ENCODE data around the gene PRRT4. TPM values are rescaled to one million over a fixed set of nuclear protein-coding genes. Genes with fewer than 3 reads are reported as not detected.
A peak's percentile ranks its signal among the peaks of the same experiment; 100 is the strongest.

PRRT4 gene
- total RNA-seq, 1 experiment from 2014 or later: not detected

DNA sequence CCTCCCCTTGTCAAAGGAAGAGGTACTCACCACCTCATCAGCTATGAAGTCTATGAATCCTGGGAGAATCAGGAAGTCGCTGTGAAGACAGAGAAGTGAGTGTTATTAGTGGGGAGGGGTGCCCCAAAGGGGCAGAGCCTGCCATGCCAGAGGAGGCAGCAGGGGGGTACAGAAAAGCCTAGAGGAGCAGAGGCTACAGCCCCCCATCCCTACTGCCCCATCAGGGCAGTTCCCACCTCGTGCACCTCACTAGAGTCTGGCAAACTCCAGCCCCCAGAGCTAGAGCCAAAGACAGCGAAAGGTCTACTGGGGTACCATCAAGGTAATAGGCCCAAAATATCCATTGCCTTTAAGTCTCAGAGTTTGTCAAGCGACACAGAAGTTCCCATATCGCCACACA is 42.2 kb upstream of the PRRT4 start:
- H3K36me3 ChIP-seq: peaks cover 17% of the 10 kb centered on the region
- no peak overlapping the region for H3K4me3 ChIP-seq
- H3K27me3 ChIP-seq (replicated peaks): no peaks in the 10 kb centered on the region
- DNase-seq (ENCODE audit: low read depth in 1 of 2, low spot score in 2 of 2): no peak
- H3K27ac ChIP-seq: no peak overlapping the region
- H3K9me3 ChIP-seq (replicated peaks): no peaks in the 10 kb centered on the region
- H3K4me1 ChIP-seq (replicated peaks): peaks cover 14% of the 10 kb centered on the region

DNA sequence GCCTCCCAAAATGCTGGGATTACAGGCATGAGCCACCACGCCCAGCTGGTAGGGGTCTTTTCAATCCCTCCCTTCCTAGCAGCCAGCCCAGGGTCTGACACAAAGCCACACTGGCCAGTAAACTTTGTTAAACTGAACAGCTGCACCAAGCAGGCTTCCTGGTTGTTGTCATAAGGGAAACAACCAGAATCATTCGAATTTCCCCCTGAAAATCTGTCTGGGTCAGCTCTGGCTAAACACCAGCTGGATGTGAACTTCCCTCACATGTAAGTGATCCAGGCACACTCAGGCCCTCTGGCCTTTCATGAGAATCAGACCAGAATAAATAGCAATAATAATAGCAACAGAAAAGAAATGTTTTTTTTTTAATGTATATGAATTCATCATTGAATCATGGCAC is 40.9 kb upstream of the PRRT4 start:
- no peak overlapping the region for H3K27ac ChIP-seq
- peaks cover 14% of the 10 kb centered on the region for H3K4me1 ChIP-seq (replicated peaks)
- H3K4me3 ChIP-seq: no peak overlapping the region
- no peaks in the 10 kb centered on the region for H3K9me3 ChIP-seq (replicated peaks)
- peaks cover 27% of the 10 kb centered on the region for H3K36me3 ChIP-seq
- no peaks in the 10 kb centered on the region for H3K27me3 ChIP-seq (replicated peaks)
- DNase-seq (ENCODE audit: low read depth in 1 of 2, low spot score in 2 of 2): no peak

DNA sequence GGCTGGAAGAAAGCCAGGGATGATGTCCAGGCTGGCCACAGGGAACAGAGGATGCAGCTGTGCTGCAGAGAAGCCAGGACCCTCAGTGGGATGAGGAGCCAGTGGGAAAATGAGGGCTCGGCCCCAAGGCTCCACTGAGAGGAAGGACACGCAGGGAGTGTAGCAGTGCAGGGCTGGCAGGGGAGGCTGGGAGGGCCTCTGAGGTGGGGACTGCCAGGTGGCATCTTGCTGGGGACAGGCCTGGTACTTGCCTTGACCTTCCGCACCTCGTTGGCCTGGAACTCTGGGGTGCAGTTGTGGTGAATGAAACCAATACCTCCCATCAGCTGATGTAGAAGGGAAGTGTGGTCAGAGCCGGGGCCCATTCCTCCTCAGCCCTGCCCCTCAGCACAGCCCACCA is 39.1 kb upstream of the PRRT4 start:
- peaks cover 41% of the 10 kb centered on the region for H3K36me3 ChIP-seq
- no peak overlapping the region for H3K27ac ChIP-seq
- DNase-seq (ENCODE audit: low read depth in 1 of 2, low spot score in 2 of 2): no peak
- H3K4me3 ChIP-seq: no peak overlapping the region
- no peaks in the 10 kb centered on the region for H3K27me3 ChIP-seq (replicated peaks)
- H3K4me1 ChIP-seq (replicated peaks): peaks cover 13% of the 10 kb centered on the region
- no peaks in the 10 kb centered on the region for H3K9me3 ChIP-seq (replicated peaks)

DNA sequence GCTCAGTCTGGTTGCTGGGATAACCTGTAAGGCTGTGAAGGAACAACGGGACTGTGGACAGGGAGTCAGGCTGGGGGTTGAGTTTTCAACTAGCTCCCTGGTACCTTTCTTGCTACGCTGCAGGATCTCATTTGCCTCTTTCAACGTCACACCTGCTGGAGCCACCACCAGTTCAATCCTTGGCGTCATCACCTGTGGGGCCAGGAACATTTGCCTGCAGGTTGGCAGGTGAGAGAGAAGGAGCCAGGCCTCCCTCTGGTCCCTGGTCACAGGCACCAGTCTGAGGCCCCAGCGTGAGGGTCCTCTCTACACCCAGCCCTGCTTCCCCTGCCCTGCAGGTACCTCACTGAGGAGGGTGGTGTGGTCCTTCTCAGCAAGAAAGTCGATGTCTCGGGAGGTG is 38.5 kb upstream of the PRRT4 start:
- Histone ChIP-seq H3K4me1 (replicated peaks) (peaks cover 8% of the 10 kb centered on the region), H3K27ac (no peak overlapping the region), H3K4me3 (no peak overlapping the region), H3K9me3 (replicated peaks) (no peaks in the 10 kb centered on the region), H3K36me3 (peaks cover 42% of the 10 kb centered on the region), H3K27me3 (replicated peaks) (no peaks in the 10 kb centered on the region)
- DNase-seq (ENCODE audit: low read depth in 1 of 2, low spot score in 2 of 2): no peak

DNA sequence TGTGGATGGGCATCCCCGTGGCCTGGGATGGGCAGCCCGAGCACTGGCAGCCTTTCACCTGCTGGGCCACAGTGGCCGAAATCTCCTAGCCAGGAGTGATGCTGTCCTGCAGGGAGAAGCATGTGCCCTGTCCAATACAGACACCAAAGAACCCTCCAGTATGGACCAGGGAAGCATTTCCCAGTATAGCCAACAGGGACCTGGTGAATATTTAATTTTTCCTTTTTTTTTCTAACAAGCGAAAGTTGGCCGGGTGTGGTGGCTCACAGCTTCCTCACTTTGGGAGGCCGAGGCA is 37.3 kb upstream of the PRRT4 start:
- Histone ChIP-seq H3K9me3 (replicated peaks) (no peaks in the 10 kb centered on the region), H3K27me3 (replicated peaks) (no peaks in the 10 kb centered on the region), H3K4me1 (replicated peaks) (no peaks in the 10 kb centered on the region), H3K27ac (no peak overlapping the region), H3K4me3 (no peak overlapping the region), H3K36me3 (peaks cover 52% of the 10 kb centered on the region)
- DNase-seq (ENCODE audit: low read depth in 1 of 2, low spot score in 2 of 2): no peak

DNA sequence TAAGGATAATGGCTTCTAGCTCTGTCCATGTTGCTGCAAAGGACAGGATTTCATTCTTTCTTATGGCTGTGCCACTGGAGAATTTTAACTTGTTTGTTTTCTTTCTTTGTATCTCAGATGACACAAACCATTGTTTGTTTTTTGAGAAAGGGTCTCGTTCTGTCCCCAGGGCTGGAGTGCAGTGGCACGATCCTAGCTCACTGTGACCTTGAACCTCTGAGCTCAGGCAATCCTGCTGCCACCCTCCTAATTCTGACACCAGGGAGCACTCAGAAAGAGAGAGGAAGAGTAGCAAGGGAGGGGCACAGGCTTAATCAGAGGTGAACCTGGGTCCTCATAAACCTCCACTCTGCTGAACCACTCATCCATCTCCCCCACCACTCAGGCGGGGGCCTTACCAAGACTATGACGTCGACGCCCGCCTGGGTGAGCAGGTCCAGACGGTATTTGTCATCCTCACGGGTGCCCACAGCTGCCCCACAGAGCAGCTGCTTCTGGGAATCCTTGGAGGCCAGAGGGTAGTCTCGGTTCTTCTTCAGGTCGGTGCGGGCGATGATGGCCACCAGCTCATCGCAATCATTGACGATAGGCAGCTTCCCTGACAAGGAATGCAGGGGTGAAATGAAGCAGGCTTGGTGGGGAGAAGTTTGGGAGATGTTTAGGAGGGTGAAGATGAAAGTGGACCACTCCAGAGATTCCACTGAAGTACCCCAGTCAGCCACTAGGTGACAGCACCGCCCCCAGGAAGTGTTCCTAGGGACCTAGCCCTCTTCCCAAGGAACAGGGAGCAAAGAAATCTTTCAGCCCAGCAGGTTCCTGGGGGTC is 36.7 kb upstream of the PRRT4 start:
- Histone ChIP-seq H3K27ac (no peak overlapping the region), H3K9me3 (replicated peaks) (no peaks in the 10 kb centered on the region), H3K36me3 (peaks cover 54% of the 10 kb centered on the region), H3K4me3 (no peak overlapping the region), H3K27me3 (replicated peaks) (no peaks in the 10 kb centered on the region), H3K4me1 (replicated peaks) (no peaks in the 10 kb centered on the region)
- peak; percentile 42 to 68 for DNase-seq (ENCODE audit: low read depth in 1 of 2, low spot score in 2 of 2)

DNA sequence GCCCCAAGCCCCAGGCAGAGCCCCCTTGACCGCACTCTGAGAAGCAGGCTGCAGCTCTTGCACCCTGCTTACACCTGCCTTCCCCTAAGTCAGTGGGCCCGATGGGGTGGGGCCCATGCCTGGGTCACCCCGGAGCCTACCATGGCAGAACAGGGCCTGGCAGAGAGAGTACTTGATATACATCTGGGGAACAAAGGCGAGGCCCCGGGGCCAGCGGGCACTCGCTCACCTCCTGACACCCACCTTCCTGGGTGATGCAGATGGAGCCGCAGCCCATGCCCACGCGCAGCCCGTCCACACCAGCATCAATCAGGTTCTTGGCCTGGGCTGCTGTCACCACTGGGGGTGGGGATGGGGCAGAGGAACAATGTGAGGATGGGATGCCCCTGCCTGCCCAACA is 34.9 kb upstream of the PRRT4 start:
- Histone ChIP-seq H3K4me3 (no peak overlapping the region), H3K4me1 (replicated peaks) (no peaks in the 10 kb centered on the region), H3K27ac (no peak overlapping the region), H3K9me3 (replicated peaks) (no peaks in the 10 kb centered on the region), H3K27me3 (replicated peaks) (no peaks in the 10 kb centered on the region), H3K36me3 (peaks cover 51% of the 10 kb centered on the region)
- no peak for DNase-seq (ENCODE audit: low read depth in 1 of 2, low spot score in 2 of 2)

DNA sequence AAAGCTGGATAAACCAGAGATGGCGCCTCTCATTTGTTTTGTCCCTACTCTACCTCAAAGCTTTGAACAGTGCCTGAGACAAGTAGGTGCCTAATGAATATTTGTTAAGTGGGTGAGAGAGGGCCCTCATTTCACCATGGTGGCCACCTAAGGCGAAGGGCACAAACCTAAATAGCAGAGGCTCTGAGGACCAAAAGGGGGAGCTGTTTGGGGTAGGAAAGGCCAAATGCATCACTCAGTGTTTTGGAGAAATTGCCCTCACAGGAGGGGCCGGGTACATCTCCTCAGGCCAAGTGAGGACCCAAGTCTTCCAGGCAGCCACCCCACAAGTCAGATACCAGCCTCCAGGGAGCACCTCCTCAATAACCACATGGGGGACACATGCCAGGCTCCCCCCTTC is 34.3 kb upstream of the PRRT4 start:
- Histone ChIP-seq H3K27ac (no peak overlapping the region), H3K27me3 (replicated peaks) (no peaks in the 10 kb centered on the region), H3K4me1 (replicated peaks) (no peaks in the 10 kb centered on the region), H3K36me3 (peaks cover 49% of the 10 kb centered on the region), H3K9me3 (replicated peaks) (no peaks in the 10 kb centered on the region), H3K4me3 (no peak overlapping the region)
- no peak for DNase-seq (ENCODE audit: low read depth in 1 of 2, low spot score in 2 of 2)

DNA sequence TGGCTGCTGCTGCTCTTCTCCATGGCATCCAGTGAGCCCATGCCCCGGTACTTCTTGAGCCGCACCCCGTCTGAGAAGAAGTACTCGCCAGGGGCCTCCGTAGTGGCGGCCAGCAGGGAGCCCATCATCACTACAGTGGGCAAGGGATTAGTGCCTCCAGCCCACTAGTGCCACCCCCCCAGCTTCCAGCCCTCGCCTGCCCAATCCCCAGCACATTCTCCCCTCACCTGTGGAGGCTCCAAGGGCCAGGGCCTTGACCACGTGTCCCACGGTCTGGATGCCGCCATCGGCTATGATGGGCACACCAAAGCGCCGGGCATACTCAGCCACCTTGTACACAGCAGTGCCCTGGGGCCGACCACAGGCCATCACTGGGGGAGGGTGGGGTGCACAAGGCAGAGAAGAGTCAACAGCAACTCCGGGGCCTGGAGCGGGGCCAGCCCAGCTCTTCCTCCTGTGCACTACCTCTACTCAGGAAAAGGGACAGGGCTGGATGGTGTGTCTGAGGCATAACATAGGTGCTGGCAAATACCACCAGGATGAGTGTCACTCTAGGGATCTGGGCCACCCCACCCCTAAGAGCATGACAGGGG is 33.5 kb upstream of the PRRT4 start:
- Histone ChIP-seq H3K4me3 (no peak overlapping the region), H3K27me3 (replicated peaks) (no peaks in the 10 kb centered on the region), H3K36me3 (peaks cover 41% of the 10 kb centered on the region), H3K4me1 (replicated peaks) (no peaks in the 10 kb centered on the region), H3K27ac (no peak overlapping the region), H3K9me3 (replicated peaks) (no peaks in the 10 kb centered on the region)
- no peak for DNase-seq (ENCODE audit: low read depth in 1 of 2, low spot score in 2 of 2)

DNA sequence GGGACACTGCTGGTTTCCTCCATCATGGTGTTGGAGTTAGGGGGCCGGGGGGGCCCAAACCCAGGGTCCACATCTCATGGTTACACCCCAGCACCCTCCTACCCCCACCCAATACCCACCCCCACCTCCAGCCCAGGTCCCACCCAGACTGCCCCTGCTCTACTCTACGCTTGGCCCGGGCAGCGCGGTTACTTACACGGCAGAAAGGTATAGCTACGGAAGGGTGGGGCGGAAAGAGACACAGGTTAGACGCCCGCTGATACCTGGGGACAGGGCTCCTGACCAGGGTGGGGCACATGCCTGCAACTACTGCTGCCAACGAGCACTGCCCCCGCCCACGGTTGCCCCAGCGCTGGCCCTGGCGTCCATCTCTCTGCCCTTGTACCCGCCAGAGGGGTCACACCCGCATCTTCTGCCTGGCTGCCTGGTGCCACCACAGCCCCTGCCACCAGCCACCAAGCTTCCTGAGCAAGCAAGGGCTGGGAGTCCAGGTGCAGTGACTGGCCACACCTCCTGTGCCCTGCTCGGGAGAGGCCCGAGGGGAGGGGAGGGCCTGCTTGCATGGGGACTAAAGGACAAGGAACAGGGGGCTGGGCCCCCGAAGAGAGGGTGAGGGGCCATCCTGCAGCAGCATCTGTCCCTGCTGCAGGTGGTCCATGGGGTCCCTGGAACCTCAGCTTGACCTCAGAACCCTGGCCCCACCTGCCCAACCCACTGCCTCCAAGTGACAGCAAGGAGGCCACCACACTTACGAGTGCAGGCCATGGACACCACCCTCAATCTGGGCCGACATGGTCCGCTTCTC is 32.2 kb upstream of the PRRT4 start:
- DNase-seq (ENCODE audit: low read depth in 1 of 2, low spot score in 2 of 2): no peak
- Histone ChIP-seq H3K9me3 (replicated peaks) (no peaks in the 10 kb centered on the region), H3K4me3 (no peak overlapping the region), H3K27me3 (replicated peaks) (no peaks in the 10 kb centered on the region), H3K36me3 (peaks cover 40% of the 10 kb centered on the region), H3K27ac (no peak overlapping the region), H3K4me1 (replicated peaks) (no peaks in the 10 kb centered on the region)

DNA sequence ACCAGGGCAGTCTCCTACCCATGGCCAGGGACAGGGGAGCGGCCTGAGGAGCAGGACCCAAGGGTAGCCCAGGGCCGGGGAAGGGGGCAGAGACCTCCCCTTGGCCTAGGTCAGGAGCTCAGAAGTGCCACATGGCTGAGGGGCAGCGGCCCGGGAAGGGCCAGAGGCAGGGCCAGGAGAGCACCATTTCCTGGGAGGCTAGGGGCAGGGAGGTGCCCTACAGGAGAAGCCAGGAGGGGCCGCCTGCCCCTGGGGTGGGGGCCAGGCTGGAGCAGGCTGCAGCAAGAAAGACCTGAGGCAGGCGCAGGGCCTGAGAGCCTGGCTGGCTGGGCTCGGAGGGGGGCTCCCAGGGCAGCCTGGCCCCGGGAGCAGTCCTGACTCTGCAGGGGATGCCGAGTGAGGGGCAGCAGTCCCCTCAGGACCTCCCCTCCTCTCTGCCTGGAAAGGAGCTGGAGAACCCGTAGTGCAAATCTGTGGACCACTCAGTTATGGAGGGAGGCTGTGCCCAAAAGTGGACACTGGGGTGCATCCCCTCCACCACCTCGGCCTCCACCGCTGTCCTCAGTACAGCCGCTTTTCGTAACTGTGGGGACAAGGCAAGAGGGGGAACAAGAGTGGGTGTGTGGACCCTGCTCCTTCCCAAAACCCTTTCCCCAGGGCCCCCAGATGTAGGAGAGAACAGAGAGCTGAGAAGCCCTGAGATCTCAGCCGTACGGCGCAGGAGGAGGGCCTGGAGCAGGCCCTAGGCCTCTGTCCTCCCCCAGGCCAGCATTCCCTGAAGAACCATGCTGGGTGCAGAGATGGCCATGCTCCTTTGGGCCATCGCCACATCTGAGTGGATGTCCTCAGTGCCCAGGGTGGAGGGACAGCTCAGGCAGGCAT is 31.2 kb upstream of the PRRT4 start:
- H3K9me3 ChIP-seq (replicated peaks): no peaks in the 10 kb centered on the region
- no peak overlapping the region for H3K4me3 ChIP-seq
- no peak overlapping the region for H3K27ac ChIP-seq
- no peak for DNase-seq (ENCODE audit: low read depth in 1 of 2, low spot score in 2 of 2)
- H3K4me1 ChIP-seq (replicated peaks): no peaks in the 10 kb centered on the region
- no peaks in the 10 kb centered on the region for H3K27me3 ChIP-seq (replicated peaks)
- H3K36me3 ChIP-seq: peaks cover 33% of the 10 kb centered on the region

DNA sequence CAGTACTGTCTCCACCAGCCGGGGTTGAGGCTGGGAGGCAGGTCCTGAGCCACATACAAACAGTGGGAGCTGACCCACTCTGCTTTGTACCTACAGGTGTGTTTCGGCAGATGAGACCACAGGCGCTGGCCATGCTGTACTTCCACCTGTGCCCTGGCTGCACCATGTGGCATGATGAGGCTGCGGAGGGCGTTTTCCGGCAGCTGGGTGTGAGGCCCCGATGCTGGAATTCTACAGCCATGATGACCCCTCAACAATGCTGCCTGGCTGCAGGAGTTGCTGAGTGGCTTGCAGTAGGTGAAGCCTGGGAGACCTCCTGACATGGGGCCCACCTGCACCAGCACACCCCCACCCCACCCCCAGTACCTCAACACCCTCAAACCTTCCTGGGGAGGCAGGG is 30.3 kb upstream of the PRRT4 start:
- Histone ChIP-seq H3K4me1 (replicated peaks) (peaks cover under 1% of the 10 kb centered on the region; the same call in 1 of the 2 replicates), H3K27ac (no peak overlapping the region)
- DNase-seq (ENCODE audit: low read depth in 1 of 2, low spot score in 2 of 2): no peak

DNA sequence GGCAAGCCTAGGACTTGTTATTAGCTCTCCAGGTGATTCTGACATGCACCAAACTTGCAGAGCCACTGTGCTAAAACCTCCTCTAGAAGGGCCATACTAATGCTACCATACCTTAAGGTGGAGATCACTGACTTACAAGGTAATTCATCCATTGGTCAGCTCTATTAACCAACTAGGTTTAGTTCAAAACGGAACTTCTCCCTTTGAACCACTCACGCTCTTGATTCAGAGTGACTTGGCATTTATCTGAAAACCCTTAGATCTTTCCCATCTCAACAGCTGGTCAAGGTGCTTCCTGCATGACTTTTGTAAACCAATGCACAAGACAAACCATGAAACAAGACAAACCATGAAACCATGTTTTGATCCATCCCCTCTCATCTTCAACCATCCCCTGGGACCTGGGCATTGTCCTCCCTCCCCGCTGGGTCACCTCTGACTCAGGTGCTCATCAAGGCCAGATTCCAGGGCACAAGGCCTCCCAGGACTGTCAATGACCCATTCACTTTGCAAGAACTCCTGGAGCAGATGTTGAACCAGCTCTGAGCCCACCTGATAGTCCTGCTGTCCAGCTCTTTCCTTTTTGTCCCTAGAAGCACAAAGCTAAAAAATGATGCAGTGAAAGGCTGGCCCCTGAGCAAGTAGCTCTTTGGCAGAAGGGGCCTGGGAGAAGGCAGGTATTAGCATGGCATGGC is 29.5 kb upstream of the PRRT4 start:
- Histone ChIP-seq H3K36me3 (peaks cover 19% of the 10 kb centered on the region), H3K27me3 (replicated peaks) (no peaks in the 10 kb centered on the region), H3K9me3 (replicated peaks) (no peaks in the 10 kb centered on the region), H3K4me1 (replicated peaks) (peaks cover 7% of the 10 kb centered on the region; the same call in 1 of the 2 replicates), H3K27ac (no peak overlapping the region), H3K4me3 (no peak overlapping the region)
- no peak for DNase-seq (ENCODE audit: low read depth in 1 of 2, low spot score in 2 of 2)

More for the DNA sequence above, 30.3 kb upstream of the PRRT4 start:
- Histone ChIP-seq H3K4me3 (no peak overlapping the region), H3K36me3 (peaks cover 27% of the 10 kb centered on the region), H3K9me3 (replicated peaks) (no peaks in the 10 kb centered on the region), H3K27me3 (replicated peaks) (no peaks in the 10 kb centered on the region)

Measured in SJSA1 (cell line).